ENCODE data around the gene YJEFN3.

The YJEFN3 gene

DNA sequence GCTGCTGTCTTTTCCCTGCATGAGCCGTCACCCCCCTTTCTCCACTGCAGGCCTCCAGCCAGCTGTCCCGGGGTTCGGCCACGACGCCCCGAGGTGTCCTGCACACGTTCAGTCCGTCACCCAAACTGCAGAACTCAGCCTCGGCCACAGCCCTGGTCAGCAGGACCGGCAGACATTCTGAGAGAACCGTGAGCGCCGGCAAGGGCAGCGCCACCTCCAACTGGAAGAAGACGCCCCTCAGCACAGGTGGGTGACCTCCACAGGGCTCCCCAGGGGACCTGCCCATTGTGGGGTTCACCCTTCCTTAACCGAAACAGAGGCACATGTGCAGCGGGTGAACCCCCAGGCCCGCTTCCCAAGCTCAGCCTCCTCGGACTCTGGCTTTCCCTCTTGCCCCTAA, 26.4 kb upstream of the YJEFN3 start:
- H4K20me1 ChIP-seq: peaks cover 28 to 98% (median 93%) of the 10 kb centered on the region in 11 experiments
- no peaks in the 10 kb centered on the region for H3K9me3 ChIP-seq (replicated peaks in 1 of 11)
- H3K36me3 ChIP-seq: peaks cover 99 to 100% (median 100%) of the 10 kb centered on the region in 11 experiments
- no peak overlapping the region for H3K4me2 ChIP-seq
- H3K4me1 ChIP-seq: no peaks in the 10 kb centered on the region
- H3K4me3 ChIP-seq: no peak overlapping the region
- no peak overlapping the region for H3K27ac ChIP-seq
- no peak for TF ChIP-seq Cebpa-rat (IDR thresholded peaks at IDR 0.05)
- no peak overlapping the region for H3K9ac ChIP-seq
- no peaks in the 10 kb centered on the region for H3K27me3 ChIP-seq

DNA sequence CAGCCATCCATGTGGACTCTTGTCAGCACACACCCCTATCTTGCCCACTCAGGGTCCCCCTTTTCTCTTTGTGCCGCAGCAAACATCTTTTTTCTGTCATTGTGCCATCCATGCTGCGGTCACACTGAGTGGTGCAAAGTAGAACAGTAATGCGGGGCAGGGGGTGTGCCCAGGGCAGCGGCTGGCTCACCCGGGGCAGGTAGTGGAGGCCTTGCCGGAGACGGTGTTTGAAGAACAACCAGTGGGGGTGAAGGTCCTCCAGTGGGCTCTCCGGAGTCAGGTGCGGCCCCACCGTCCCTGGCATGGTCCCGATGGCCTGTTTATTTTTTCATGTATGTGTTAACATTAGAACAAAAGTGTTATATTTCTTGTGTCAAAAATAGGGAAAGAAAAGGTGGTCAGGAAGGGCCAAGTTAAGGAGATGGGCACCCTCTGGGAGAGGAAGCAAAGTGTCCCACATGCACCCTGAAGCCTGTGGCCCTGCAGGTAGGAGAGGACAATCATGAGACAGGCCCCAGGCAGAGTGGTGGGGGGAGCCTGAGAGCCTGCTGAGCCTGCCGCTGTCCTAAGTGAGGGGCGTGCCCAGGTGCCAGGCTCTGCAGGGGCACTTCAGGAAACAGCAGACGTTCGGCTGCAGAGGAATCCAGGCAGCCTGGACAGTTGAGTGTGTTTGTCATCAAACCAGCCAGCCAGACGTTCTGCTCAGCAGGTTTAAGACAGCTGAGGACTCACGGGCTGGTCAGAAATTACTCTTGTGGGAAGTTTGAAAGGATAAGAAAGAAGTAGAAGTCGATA, 25.7 kb upstream of the YJEFN3 start:
- no peak overlapping the region for H3K9ac ChIP-seq
- H4K20me1 ChIP-seq: peaks cover 23 to 98% (median 88%) of the 10 kb centered on the region in 11 experiments
- no peak overlapping the region for H3K27ac ChIP-seq
- no peak overlapping the region for H3K4me2 ChIP-seq
- H3K4me1 ChIP-seq: peaks cover 0 to 2% (median 0%) of the 10 kb centered on the region in 10 experiments; a peak in 5 of 20 replicates
- TF ChIP-seq Cebpa-rat (IDR thresholded peaks at IDR 0.05): no peak
- H3K9me3 ChIP-seq (replicated peaks in 1 of 11): no peaks in the 10 kb centered on the region
- peaks cover 99 to 100% (median 100%) of the 10 kb centered on the region in 11 experiments for H3K36me3 ChIP-seq
- H3K27me3 ChIP-seq: no peaks in the 10 kb centered on the region
- no peak overlapping the region for H3K4me3 ChIP-seq

DNA sequence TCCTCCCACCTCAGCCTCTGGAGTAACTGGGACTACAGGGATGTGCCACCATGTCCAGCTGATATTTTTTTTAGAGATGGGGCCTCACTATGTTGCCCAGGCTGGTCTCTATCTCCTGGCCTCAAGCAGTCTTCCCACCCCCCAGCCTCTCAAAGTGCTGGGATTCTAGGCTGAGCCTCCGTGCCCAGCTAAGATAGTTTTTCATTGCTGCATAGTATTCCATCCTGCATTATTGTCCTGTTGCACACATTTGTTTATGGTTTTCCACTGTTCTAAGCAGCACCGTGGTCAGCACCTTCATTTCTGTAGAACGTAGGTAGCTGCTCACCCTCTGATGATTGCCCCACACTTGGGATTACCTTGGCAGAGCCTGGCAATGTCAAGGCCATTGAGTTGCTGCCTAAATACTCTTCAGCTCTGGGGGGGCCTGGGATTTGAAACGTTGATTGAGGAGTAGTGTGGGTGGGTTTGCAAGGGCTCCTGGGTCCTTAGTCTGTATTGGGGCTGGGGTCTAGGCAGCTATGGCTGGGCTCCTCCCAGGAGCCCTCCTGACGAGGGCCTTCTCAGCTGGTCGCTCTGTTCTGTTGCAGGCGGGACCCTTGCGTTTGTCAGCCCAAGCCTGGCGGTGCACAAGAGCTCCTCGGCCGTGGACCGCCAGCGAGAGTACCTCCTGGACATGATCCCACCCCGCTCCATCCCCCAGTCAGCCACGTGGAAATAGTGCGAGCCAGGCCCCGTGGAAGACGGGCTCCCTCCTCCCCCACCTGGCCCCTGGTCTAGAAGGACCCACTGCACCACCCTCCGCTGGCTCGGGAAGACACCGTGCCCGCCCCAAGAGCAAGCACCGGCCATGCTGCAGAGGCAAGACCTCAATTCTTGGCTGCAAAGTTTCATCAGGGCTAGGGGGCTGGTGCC, 23.7 kb upstream of the YJEFN3 start:
- peaks cover 0 to 17% (median 4%) of the 10 kb centered on the region in 10 experiments; a peak in 6 of 20 replicates for H3K4me1 ChIP-seq
- no peak overlapping the region for H3K4me2 ChIP-seq
- peaks cover 83 to 99% (median 89%) of the 10 kb centered on the region in 11 experiments for H3K36me3 ChIP-seq
- no peak overlapping the region for H3K9ac ChIP-seq
- no peaks in the 10 kb centered on the region for H3K27me3 ChIP-seq
- H4K20me1 ChIP-seq: peaks cover 9 to 95% (median 79%) of the 10 kb centered on the region in 11 experiments; a peak in 21 of 22 replicates
- no peak overlapping the region for H3K4me3 ChIP-seq
- TF ChIP-seq Cebpa-rat (IDR thresholded peaks at IDR 0.05): no peak
- H3K9me3 ChIP-seq (replicated peaks in 1 of 11): no peaks in the 10 kb centered on the region
- no peak overlapping the region for H3K27ac ChIP-seq

DNA sequence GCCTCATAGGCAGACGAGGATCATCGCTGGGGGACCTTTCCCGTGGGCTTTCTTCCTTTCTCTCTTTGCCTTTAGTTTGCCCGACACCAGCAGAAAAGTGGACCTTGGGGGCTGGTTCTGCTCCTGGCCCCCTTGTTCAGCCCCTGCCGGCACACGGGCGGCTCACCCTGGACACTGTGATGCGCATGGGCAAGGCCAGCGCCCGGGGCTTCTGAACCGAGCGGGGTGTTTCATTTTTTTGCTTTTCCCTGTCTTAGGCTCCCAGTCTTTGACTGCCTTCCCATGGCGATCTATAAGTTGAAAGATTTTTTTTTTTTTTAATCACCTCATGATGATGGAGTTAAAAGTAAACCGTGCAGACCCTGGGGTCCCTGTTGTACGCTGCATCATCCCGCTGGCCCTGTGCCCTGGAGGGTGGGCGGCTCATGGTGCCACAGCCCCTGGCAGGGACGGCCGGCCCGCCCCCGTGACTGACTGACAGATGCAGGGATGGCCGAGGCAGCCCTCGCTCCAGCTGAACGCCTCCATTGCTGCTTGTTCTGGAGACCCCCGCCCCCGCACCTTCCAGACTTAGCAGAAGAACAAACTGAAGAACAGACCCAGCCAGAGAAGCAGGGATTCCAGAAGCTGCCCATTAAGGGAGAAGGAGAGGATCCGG, 22.9 kb upstream of the YJEFN3 start:
- no peak overlapping the region for H3K4me2 ChIP-seq
- H3K27ac ChIP-seq: no peak overlapping the region
- no peak overlapping the region for H3K9ac ChIP-seq
- peaks cover under 1 to 95% (median 72%) of the 10 kb centered on the region in 11 experiments; a peak in 21 of 22 replicates for H4K20me1 ChIP-seq
- H3K36me3 ChIP-seq: peaks cover 76 to 92% (median 81%) of the 10 kb centered on the region in 11 experiments
- H3K9me3 ChIP-seq (replicated peaks in 1 of 11): no peaks in the 10 kb centered on the region
- H3K4me1 ChIP-seq: peaks cover 0 to 17% (median 4%) of the 10 kb centered on the region in 10 experiments; a peak in 6 of 20 replicates
- no peak for TF ChIP-seq Cebpa-rat (IDR thresholded peaks at IDR 0.05)
- H3K4me3 ChIP-seq: no peak overlapping the region
- no peaks in the 10 kb centered on the region for H3K27me3 ChIP-seq

DNA sequence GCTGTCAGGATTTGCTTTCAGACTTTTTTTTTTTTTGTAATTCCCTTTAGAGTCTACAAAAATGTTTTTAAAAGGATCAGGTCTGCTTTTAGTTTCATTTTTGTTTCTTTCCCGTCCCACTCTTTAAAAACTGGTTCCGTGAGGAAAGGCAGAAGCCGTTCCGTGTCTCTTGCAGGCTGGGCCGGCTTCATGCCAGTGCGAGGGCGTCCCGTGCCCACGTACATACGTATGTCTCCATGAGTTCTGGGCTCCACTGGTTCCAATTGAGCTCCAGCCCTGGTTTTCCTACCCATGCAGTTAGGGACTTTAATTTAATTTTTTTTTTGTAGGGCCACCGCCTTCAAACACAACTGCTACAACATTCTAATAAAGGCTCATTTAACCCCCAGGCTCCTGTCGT, 22.1 kb upstream of the YJEFN3 start:
- H3K27me3 ChIP-seq: no peaks in the 10 kb centered on the region
- H3K9me3 ChIP-seq (replicated peaks in 1 of 11): no peaks in the 10 kb centered on the region
- no peak for TF ChIP-seq Cebpa-rat (IDR thresholded peaks at IDR 0.05)
- no peak overlapping the region for H3K9ac ChIP-seq
- H4K20me1 ChIP-seq: peaks cover 0 to 95% (median 64%) of the 10 kb centered on the region in 11 experiments; a peak in 21 of 22 replicates
- no peak overlapping the region for H3K4me3 ChIP-seq
- peaks cover 0 to 17% (median 4%) of the 10 kb centered on the region in 10 experiments; a peak in 6 of 20 replicates for H3K4me1 ChIP-seq
- no peak overlapping the region for H3K27ac ChIP-seq
- no peak overlapping the region for H3K4me2 ChIP-seq
- H3K36me3 ChIP-seq: peaks cover 68 to 84% (median 73%) of the 10 kb centered on the region in 11 experiments

DNA sequence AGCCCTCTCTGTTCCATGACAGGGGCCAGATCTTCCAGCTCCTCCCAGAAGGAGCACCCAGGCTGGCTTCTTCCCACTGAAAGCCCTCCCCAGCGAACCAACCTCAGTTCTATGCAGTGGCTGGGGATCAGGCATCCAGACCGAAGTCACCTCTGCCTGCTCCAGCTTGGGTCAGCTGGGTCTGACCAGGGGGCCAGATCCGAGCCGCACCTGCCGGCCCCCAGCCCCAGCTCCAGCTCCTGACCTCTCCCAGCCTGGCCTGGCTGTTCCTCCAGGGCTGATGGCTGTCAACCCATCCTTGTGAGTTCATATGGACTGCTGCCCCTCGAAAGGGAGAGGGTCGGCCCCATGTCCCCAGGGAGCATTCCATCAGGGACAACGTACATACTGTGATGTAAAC, 21.4 kb upstream of the YJEFN3 start:
- no peaks in the 10 kb centered on the region for H3K27me3 ChIP-seq
- H3K4me1 ChIP-seq: peaks cover 0 to 17% (median 4%) of the 10 kb centered on the region in 10 experiments; a peak in 6 of 20 replicates
- H3K36me3 ChIP-seq: peaks cover 60 to 76% (median 65%) of the 10 kb centered on the region in 11 experiments
- H3K4me3 ChIP-seq: no peak overlapping the region
- no peak overlapping the region for H3K4me2 ChIP-seq
- no peaks in the 10 kb centered on the region for H3K9me3 ChIP-seq (replicated peaks in 1 of 11)
- no peak overlapping the region for H3K9ac ChIP-seq
- peaks cover 0 to 90% (median 56%) of the 10 kb centered on the region in 11 experiments; a peak in 21 of 22 replicates for H4K20me1 ChIP-seq
- no peak for TF ChIP-seq Cebpa-rat (IDR thresholded peaks at IDR 0.05)
- H3K27ac ChIP-seq: no peak overlapping the region

DNA sequence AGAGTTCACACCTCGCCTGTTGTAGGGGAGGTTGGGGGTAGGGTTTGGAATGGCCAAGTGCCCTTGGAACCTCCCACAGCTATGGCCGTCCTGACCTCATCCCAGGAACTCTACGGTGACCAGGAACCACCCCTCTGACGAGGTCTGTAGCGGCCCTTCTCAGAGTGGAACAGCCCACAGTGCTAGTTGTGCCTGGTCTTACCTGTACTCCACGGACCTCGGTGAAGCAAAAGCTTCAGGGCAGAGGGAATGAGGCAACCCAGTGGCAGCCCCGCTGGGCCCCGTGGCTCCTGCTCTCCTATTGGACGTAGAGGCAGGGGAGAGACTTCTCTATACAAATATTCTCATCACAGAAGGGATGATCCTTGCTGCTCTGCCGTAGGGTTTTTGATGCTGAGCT, 20.5 kb upstream of the YJEFN3 start:
- no peak overlapping the region for H3K27ac ChIP-seq
- no peaks in the 10 kb centered on the region for H3K27me3 ChIP-seq
- H3K36me3 ChIP-seq: peaks cover 51 to 67% (median 57%) of the 10 kb centered on the region in 11 experiments
- H3K4me3 ChIP-seq: no peak overlapping the region
- H3K4me2 ChIP-seq: no peak overlapping the region
- H3K4me1 ChIP-seq: peaks cover 0 to 17% (median 4%) of the 10 kb centered on the region in 10 experiments; a peak in 6 of 20 replicates
- no peak overlapping the region for H3K9ac ChIP-seq
- H3K9me3 ChIP-seq (replicated peaks in 1 of 11): no peaks in the 10 kb centered on the region
- no peak for TF ChIP-seq Cebpa-rat (IDR thresholded peaks at IDR 0.05)
- peaks cover 0 to 81% (median 47%) of the 10 kb centered on the region in 11 experiments; a peak in 19 of 22 replicates for H4K20me1 ChIP-seq

DNA sequence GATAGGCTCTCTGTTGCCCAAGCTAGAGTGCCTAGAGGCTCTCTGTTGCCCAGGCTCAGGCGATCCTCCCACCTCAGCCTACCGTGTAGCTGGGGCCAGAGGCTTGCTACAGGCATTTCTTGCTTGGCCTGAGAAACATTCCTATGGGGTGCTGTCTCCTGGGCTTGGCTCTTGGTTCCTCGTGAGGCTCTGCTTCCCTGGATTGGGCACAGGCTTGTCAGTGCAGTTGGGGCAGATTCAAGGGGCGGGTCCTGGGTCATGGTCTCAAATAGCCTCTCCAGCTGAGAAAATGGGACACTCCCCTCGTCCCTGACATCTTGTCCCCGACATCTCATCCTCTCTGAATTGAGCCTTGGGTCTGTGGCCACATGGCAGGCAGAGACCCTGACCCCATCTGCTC, 18.3 kb upstream of the YJEFN3 start:
- TF ChIP-seq Cebpa-rat (IDR thresholded peaks at IDR 0.05): no peak
- Histone ChIP-seq H3K27ac (no peak overlapping the region), H3K4me2 (no peak overlapping the region), H3K9ac (no peak overlapping the region), H3K4me3 (no peak overlapping the region), H4K20me1 (peaks cover 0 to 59% (median 25%) of the 10 kb centered on the region in 11 experiments; a peak in 15 of 22 replicates), H3K9me3 (replicated peaks in 1 of 11) (no peaks in the 10 kb centered on the region), H3K36me3 (peaks cover 29 to 60% (median 37%) of the 10 kb centered on the region in 11 experiments), H3K27me3 (no peaks in the 10 kb centered on the region), H3K4me1 (peaks cover 3 to 20% (median 9%) of the 10 kb centered on the region in 10 experiments)
